Measurements from ENCODE around the gene MFAP3L.

MFAP3L gene

GRCh38 chr4:170017252-170017651 lies 8.9 kb downstream of the MFAP3L start:
- DNase-seq (ENCODE audit: low spot score), result no peak

- no peak for DNase-seq (ENCODE audit: low spot score)
Measured at GRCh38 chr4:170015285-170015684, 10.9 kb downstream of the MFAP3L start.

GRCh38 chr4:170014359-170015011 lies 11.7 kb downstream of the MFAP3L start:
- DNase-seq (ENCODE audit: low spot score), result no peak

GRCh38 chr4:170012629-170012958 lies 13.6 kb downstream of the MFAP3L start:
- no peak for DNase-seq (ENCODE audit: low spot score)

- DNase-seq (ENCODE audit: low spot score), result no peak
Measured at GRCh38 chr4:170011921-170012628, 14.1 kb downstream of the MFAP3L start.

GRCh38 chr4:170009291-170009690 lies 16.9 kb downstream of the MFAP3L start:
- no peak for DNase-seq (ENCODE audit: low spot score)

GRCh38 chr4:170008801-170009200 lies 17.4 kb downstream of the MFAP3L start:
- no peak for DNase-seq (ENCODE audit: low spot score)

GRCh38 chr4:170008371-170008770 lies 17.8 kb downstream of the MFAP3L start:
- DNase-seq (ENCODE audit: low spot score), result peak; percentile 85

GRCh38 chr4:170007113-170007512 lies 19.1 kb downstream of the MFAP3L start:
- peak; percentile 95 for DNase-seq (ENCODE audit: low spot score)

- DNase-seq (ENCODE audit: low spot score), result no peak
Measured at GRCh38 chr4:170005472-170005871, 20.7 kb downstream of the MFAP3L start.

- no peak for DNase-seq (ENCODE audit: low spot score)
Measured at GRCh38 chr4:170004651-170005295, 21.4 kb downstream of the MFAP3L start.

- peak; percentile 73 for DNase-seq (ENCODE audit: low spot score)
Measured at GRCh38 chr4:170003071-170004070, 22.8 kb downstream of the MFAP3L start.

GRCh38 chr4:170001745-170002267 lies 24.4 kb downstream of the MFAP3L start:
- DNase-seq (ENCODE audit: low spot score), result peak; percentile 30

- DNase-seq (ENCODE audit: low spot score), result peak; percentile 54
Measured at GRCh38 chr4:170001011-170001744, 25.0 kb downstream of the MFAP3L start.

- DNase-seq (ENCODE audit: low spot score), result no peak
Measured at GRCh38 chr4:169999923-170000322, 26.3 kb downstream of the MFAP3L start.

- no peak for DNase-seq (ENCODE audit: low spot score)
Measured at GRCh38 chr4:169998981-169999380, 27.2 kb downstream of the MFAP3L start.

GRCh38 chr4:169996379-169997240 lies 29.6 kb downstream of the MFAP3L start:
- no peak for DNase-seq (ENCODE audit: low spot score)

- no peak for DNase-seq (ENCODE audit: low spot score)
Measured at GRCh38 chr4:169993531-169993930, 32.7 kb downstream of the MFAP3L start.

- no peak for DNase-seq (ENCODE audit: low spot score)
Measured at GRCh38 chr4:169988252-169988651, 37.9 kb downstream of the MFAP3L start.

All from hematopoietic multipotent progenitor cell treated with erythropoietin and hydrocortisone succinate and interleukin-3 and kit ligand, for 15 days (in vitro differentiated cells).